PC-9 (cell line): ENCODE results near the gene SPATA2. TPM values are rescaled to one million over a fixed set of nuclear protein-coding genes. Genes with fewer than 3 reads are reported as not detected.
A peak's percentile ranks its signal among the peaks of the same experiment; 100 is the strongest.

Source experiments
- BruUV-seq: library from RNA; stranded (reverse); fragments of 400-500 nt; replicated peaks from 2 replicates; lab custom pipeline; 2021; lab: Mats Ljungman, UMichigan
- CTCF ChIA-PET: fragments of 300-600 bp; sonication (Branson Sonifier 250); formaldehyde crosslinking; loops from one replicate; lab custom pipeline; 2022; ENCODE audit warnings: antibody characterized with exemption; lab: Charles Lee
- POLR2A ChIA-PET: fragments of 300-600 bp; sonication (Branson Sonifier 250); formaldehyde crosslinking; loops from one replicate; lab custom pipeline; 2022; ENCODE audit warnings: antibody characterized with exemption; ENCODE audit not compliant: unreplicated experiment; lab: Charles Lee
- DNase-seq, 2 experiments: peaks; one replicate each; pipeline versions ENCODE4 v3.0.0 to v3.0.0-alpha.2; 2015 to 2022; ENCODE audit warnings: mixed read lengths in 1 of 2
- H2AFZ ChIP-seq: fragments of 200-600 bp; sonication (generic); 2 replicates; pipeline ENCODE4 v1.8.1; 2017; ENCODE audit warnings: antibody characterized with exemption
- H3F3A ChIP-seq: fragments of 200-600 bp; sonication (generic); 2 replicates; pipeline ENCODE4 v1.8.1; 2017; ENCODE audit warnings: antibody characterized with exemption, mild to moderate bottlenecking, low read depth; ENCODE audit not compliant: insufficient read depth
- H3K27ac ChIP-seq: fragments of 200-600 bp; sonication (generic); 2 replicates; pipeline ENCODE4 v1.6.1; 2016; ENCODE audit warnings: mixed run types
- H3K27me3 ChIP-seq: fragments of 200-600 bp; sonication (generic); 2 replicates; pipeline ENCODE4 v1.6.1; 2016; ENCODE audit warnings: low read depth, mixed run types; ENCODE audit not compliant: insufficient read depth
- H3K36me3 ChIP-seq: fragments of 200-600 bp; sonication (generic); 2 replicates; pipeline ENCODE4 v1.6.1; 2016; ENCODE audit warnings: low read depth, mixed run types
- H3K4me1 ChIP-seq: fragments of 200-600 bp; sonication (generic); replicated peaks from 2 replicates; pipeline ENCODE4 v1.6.1; 2016; ENCODE audit warnings: mixed run types; ENCODE audit not compliant: insufficient read depth
- H3K4me2 ChIP-seq: fragments of 200-600 bp; sonication (generic); 2 replicates; pipeline ENCODE4 v1.6.1; 2017; ENCODE audit warnings: mixed run types
- H3K4me3 ChIP-seq: fragments of 200-600 bp; sonication (generic); 2 replicates; pipeline ENCODE4 v1.6.1; 2016; ENCODE audit warnings: mixed run types
- H3K79me2 ChIP-seq: fragments of 200-600 bp; sonication (generic); 2 replicates; pipeline ENCODE4 v1.6.1; 2017; ENCODE audit warnings: low read depth, mixed run types
- H3K9me2 ChIP-seq: fragments of 200-600 bp; sonication (generic); 2 replicates; pipeline ENCODE4 v1.8.1; 2017; ENCODE audit warnings: mild to moderate bottlenecking; ENCODE audit not compliant: insufficient read depth
- H3K9me3 ChIP-seq: fragments of 200-600 bp; sonication (generic); 2 replicates; pipeline ENCODE4 v1.8.1; 2016; ENCODE audit warnings: low read depth; ENCODE audit not compliant: insufficient read depth
- H4K20me1 ChIP-seq: fragments of 200-600 bp; sonication (generic); 2 replicates; pipeline ENCODE4 v1.8.1; 2017; ENCODE audit not compliant: insufficient read depth
- EZH2 ChIP-seq: fragments of 200-600 bp; sonication (generic); IDR thresholded peaks from 2 replicates; pipeline ENCODE4 v1.8.0; 2017; ENCODE audit warnings: antibody characterized with exemption, low read depth
- intact Hi-C: fragments of 100-400 bp; cut with micrococcal nuclease; formaldehyde crosslinking; loops from one replicate; pipeline ENCODE4 v1.10.0; 2022; ENCODE audit not compliant: unreplicated experiment
- total RNA-seq: library from RNA; stranded (reverse); gene quantifications from 2 replicates; pipeline ENCODE4 v1.2.3, GENCODE V29; 2021
- TF ChIP-seq, protein P1 (sequence below): fragments of 200-600 bp; sonication (generic); conservative IDR thresholded peaks from 2 replicates; pipeline ENCODE4 v1.6.1; 2017; ENCODE audit warnings: mixed run types, antibody characterized with exemption, mild to moderate bottlenecking, moderate library complexity

SPATA2 gene
- total RNA-seq, 1 experiment from 2014 or later = 10.9 TPM

DNA sequence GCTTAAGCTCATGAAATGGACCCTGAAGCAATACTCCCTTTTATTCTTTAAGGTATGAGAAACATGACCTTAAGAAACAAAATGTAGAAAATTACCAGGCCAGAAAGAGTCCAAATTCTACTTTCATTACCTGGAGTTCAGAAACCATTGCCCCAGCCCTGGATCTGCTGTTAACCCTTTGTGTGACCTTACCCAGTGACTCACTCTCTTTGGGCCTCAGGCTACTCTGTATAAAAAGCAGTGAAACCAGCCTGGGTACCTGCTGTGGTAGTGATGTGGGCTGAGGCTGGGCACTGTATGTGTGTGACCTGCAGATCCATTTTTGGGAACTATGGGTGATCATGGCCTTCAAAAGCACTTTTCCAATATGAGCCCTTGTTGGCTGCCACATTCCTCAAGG, 55.5 kb downstream of the SPATA2 start:
- H3K79me2 ChIP-seq = no peaks in the 10 kb centered on the region; the same call in 1 of the 2 replicates
- 0 out of 2 replicates have a peak overlapping the region, but pooled peaks have one; percentile 13 for H3K4me3 ChIP-seq
- no peak for TF ChIP-seq EZH2
- TF ChIP-seq, protein P1, sequence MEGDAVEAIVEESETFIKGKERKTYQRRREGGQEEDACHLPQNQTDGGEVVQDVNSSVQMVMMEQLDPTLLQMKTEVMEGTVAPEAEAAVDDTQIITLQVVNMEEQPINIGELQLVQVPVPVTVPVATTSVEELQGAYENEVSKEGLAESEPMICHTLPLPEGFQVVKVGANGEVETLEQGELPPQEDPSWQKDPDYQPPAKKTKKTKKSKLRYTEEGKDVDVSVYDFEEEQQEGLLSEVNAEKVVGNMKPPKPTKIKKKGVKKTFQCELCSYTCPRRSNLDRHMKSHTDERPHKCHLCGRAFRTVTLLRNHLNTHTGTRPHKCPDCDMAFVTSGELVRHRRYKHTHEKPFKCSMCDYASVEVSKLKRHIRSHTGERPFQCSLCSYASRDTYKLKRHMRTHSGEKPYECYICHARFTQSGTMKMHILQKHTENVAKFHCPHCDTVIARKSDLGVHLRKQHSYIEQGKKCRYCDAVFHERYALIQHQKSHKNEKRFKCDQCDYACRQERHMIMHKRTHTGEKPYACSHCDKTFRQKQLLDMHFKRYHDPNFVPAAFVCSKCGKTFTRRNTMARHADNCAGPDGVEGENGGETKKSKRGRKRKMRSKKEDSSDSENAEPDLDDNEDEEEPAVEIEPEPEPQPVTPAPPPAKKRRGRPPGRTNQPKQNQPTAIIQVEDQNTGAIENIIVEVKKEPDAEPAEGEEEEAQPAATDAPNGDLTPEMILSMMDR = no peak
- no peaks in the 10 kb centered on the region for H3K9me2 ChIP-seq
- H3K9me3 ChIP-seq = no peaks in the 10 kb centered on the region
- H3F3A ChIP-seq = peaks cover 38% of the 10 kb centered on the region
- no peak overlapping the region for H2AFZ ChIP-seq
- H3K4me2 ChIP-seq = peak overlapping the region; percentile 71
- no peaks in the 10 kb centered on the region for H3K27me3 ChIP-seq
- intact Hi-C loops = no loop called here
- POLR2A ChIA-PET = interaction anchor here (0.7 kb wide), 1 partner anchor 76 kb away, joined by 7 read pairs; no protein-coding TSS in a partner anchor
- peaks cover 34% of the 10 kb centered on the region for H3K4me1 ChIP-seq
- peaks cover 38% of the 10 kb centered on the region; the same call in 1 of the 2 replicates for H3K36me3 ChIP-seq
- BruUV-seq = no TSS peak
- DNase-seq = peak; percentile 73 to 91
- CTCF ChIA-PET = no interaction called here
- H4K20me1 ChIP-seq = no peaks in the 10 kb centered on the region
- H3K27ac ChIP-seq = peak overlapping the region; percentile 79

DNA sequence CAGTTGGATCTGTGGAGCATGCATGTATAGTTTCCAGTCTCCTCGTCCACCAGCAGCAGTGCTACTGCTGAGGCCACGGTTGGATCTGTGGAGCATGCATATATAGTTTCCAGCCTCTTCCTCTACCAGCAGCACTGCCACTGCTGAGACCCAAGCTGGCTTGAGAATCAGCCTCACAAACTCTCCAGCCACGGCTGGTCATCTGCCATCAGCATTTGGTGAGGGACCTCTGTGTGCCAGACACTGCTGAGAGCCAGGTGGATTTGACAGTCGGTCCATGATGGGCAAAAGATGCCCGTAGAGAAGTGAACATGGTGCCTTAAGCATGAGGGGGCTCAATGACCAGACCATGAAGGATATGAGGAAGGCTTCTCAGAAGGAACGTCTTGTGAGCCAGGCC, 56.3 kb downstream of the SPATA2 start:
- Histone ChIP-seq H4K20me1 (no peaks in the 10 kb centered on the region), H3K27ac (peak overlapping the region; percentile 79), H3K27me3 (no peaks in the 10 kb centered on the region), H3F3A (peaks cover 38% of the 10 kb centered on the region), H2AFZ (no peak overlapping the region), H3K36me3 (peaks cover 34% of the 10 kb centered on the region; the same call in 1 of the 2 replicates), H3K4me3 (no peak overlapping the region), H3K4me2 (peak overlapping the region; percentile 71), H3K9me2 (no peaks in the 10 kb centered on the region), H3K4me1 (peaks cover 34% of the 10 kb centered on the region), H3K79me2 (no peaks in the 10 kb centered on the region; the same call in 1 of the 2 replicates), H3K9me3 (no peaks in the 10 kb centered on the region)
- TF ChIP-seq, protein P1 = no peak
- TF ChIP-seq EZH2 = no peak
- intact Hi-C loops = no loop called here
- POLR2A ChIA-PET = interaction anchor here (0.7 kb wide), 1 partner anchor 77 kb away, joined by 7 read pairs; no protein-coding TSS in a partner anchor
- no peak for DNase-seq
- CTCF ChIA-PET = no interaction called here
- BruUV-seq = no TSS peak

DNA sequence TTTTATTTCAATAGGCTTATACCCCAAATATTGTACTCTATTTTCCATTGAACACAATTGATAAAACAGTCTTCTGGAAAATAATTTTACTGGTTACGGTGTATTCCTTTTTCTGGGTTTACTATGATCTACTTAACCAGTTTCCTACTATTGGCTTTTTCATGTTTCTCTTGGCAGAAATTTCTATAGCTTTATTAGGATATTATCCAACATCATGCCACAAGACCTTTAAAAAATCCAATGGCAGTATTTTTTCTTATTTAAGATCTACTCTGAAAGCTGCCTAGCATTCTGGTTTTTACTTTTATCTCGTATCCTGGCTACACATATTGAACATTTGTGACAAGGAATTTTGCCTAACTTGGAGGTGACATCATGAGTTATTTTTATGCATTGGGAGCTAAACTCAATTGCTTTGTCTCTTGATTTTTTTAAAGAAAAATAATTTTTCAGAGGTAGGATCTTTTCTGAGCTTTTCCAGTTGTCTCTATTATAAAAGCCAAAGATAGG, 57.2 kb downstream of the SPATA2 start:
- no TSS peak for BruUV-seq
- H3K27me3 ChIP-seq = no peaks in the 10 kb centered on the region
- peaks cover 39% of the 10 kb centered on the region for H3K4me1 ChIP-seq
- no peak overlapping the region for H2AFZ ChIP-seq
- ChIA-PET POLR2A (no interaction called here), CTCF (no interaction called here)
- peaks cover 47% of the 10 kb centered on the region for H3F3A ChIP-seq
- no peak overlapping the region for H3K27ac ChIP-seq
- intact Hi-C loops = no loop called here
- DNase-seq = no peak
- no peak overlapping the region for H3K4me3 ChIP-seq
- H3K4me2 ChIP-seq = no peak overlapping the region
- no peak for TF ChIP-seq EZH2
- TF ChIP-seq, protein P1 = no peak
- H4K20me1 ChIP-seq = no peaks in the 10 kb centered on the region
- no peaks in the 10 kb centered on the region; the same call in 1 of the 2 replicates for H3K79me2 ChIP-seq
- H3K36me3 ChIP-seq = peaks cover 29% of the 10 kb centered on the region; the same call in 1 of the 2 replicates
- no peaks in the 10 kb centered on the region for H3K9me3 ChIP-seq
- no peaks in the 10 kb centered on the region for H3K9me2 ChIP-seq
